Upper lobe of left lung (tissue), 6 donors: ENCODE data around the gene TLR10. TPM values are rescaled to one million over a fixed set of nuclear protein-coding genes. Genes with fewer than 3 reads are reported as not detected.
"Not testable (repeated sequence)": the region's sequence is repeated elsewhere in the genome, so short reads cannot be mapped to it uniquely, and the experiment has no call there.

ENCODE experiments used
- ATAC-seq, 2 donors: fragments of 200-7000 bp; cut with Tn5 transposase; one replicate each; pipeline ENCODE4 v1.9.1; 2022; ENCODE audit warnings: mild to moderate bottlenecking in 2 of 2, moderate library complexity in 2 of 2; ENCODE audit not compliant: low FRiP score in 2 of 2
- DNase-seq, 2 donors: peaks; one replicate each; pipeline ENCODE4 v3.0.0-alpha.2; 2019 to 2020
- H3K27ac ChIP-seq, 4 donors: fragments of 200-600 bp; sonication (generic); one replicate each; pipeline ENCODE4 v1.5.1; 2016 to 2019
- H3K27me3 ChIP-seq, 4 donors: fragments of 200-600 bp; sonication (generic); one replicate each; pipeline ENCODE4 v1.5.1; 2017 to 2019
- H3K36me3 ChIP-seq, 4 donors: fragments of 200-600 bp; sonication (generic); one replicate each; pipeline ENCODE4 v1.5.1; 2016 to 2019
- H3K4me1 ChIP-seq, 4 donors: fragments of 200-600 bp; sonication (generic); one replicate each; pipeline ENCODE4 v1.5.1; 2018 to 2019
- H3K4me3 ChIP-seq, 4 donors: fragments of 200-600 bp; sonication (generic); one replicate each; pipeline ENCODE4 v1.5.1; 2017 to 2019; ENCODE audit warnings: mild to moderate bottlenecking in 2 of 4, moderate library complexity in 1 of 4
- H3K9me3 ChIP-seq, 4 donors: fragments of 200-600 bp; sonication (generic); one replicate each; pipeline ENCODE4 v1.5.1; 2018 to 2019
- CTCF ChIP-seq, 6 experiments: fragments of 450-650 bp in 4 of 6; fragments of 200-600 bp in 2 of 6; sonication (generic) in 2 of 6; IDR thresholded peaks; one replicate each; pipeline ENCODE4 v1.5.1; 2016 to 2019; ENCODE audit warnings: antibody characterized with exemption in 6 of 6
- EP300 ChIP-seq, 4 donors: sonication (generic); formaldehyde crosslinking; IDR thresholded peaks; one replicate each; pipeline ENCODE4 v1.5.1; 2017; ENCODE audit warnings: antibody characterized with exemption in 4 of 4, control low read depth in 2 of 4
- POLR2A ChIP-seq, 4 donors: fragments of 450-650 bp; IDR thresholded peaks; one replicate each; pipeline ENCODE4 v1.5.1; 2016 to 2017; ENCODE audit warnings: antibody characterized with exemption in 4 of 4, mild to moderate bottlenecking in 2 of 4
- POLR2AphosphoS5 ChIP-seq, 2 donors: sonication (generic); formaldehyde crosslinking; IDR thresholded peaks; one replicate each; pipeline ENCODE4 v1.5.1; 2017; ENCODE audit warnings: antibody characterized with exemption in 2 of 2
- WGBS, 2 donors: methylation state at CpG; one replicate each; pipeline ENCODE4 v1.1.5; 2017 to 2018; 5-methylcytosine and 5-hydroxymethylcytosine counted together
- total RNA-seq, 6 donors: library from RNA; depleted of rRNA in 4 of 6; stranded (reverse); fragments of >200 nt in 4 of 6; gene quantifications; one replicate each; pipeline versions ENCODE4 v1.1.0 to v1.2.1, GENCODE V29; 2016 to 2021
- donor health status: DM: no; HTN: no; CAD: no; lungs with moderate emphysema.
- donor health status: DM: no; HTN: yes; CAD: no; lungs with severe emphysema.

The TLR10 gene
- total RNA-seq, 6 donors from 2014 or later: 0.61 to 1.0 (median 0.81) TPM; not detected in 2

- H3K4me1 ChIP-seq: no peaks in the 10 kb centered on the region
- TF ChIP-seq EP300 (IDR thresholded peaks at IDR 0.05) (no peak), POLR2AphosphoS5 (IDR thresholded peaks at IDR 0.05) (no peak), POLR2A (IDR thresholded peaks at IDR 0.05) (no peak), CTCF (IDR thresholded peaks at IDR 0.05) (no peak)
- H3K36me3 ChIP-seq: no peaks in the 10 kb centered on the region
- H3K27ac ChIP-seq: no peak overlapping the region
- ATAC-seq (no peak), DNase-seq (no peak)
- WGBS, 2 donors: 84 to 92% methylated on average over 2 of the region's 2 CpGs
- no peaks in the 10 kb centered on the region for H3K27me3 ChIP-seq
- no peaks in the 10 kb centered on the region for H3K9me3 ChIP-seq
- H3K4me3 ChIP-seq: no peak overlapping the region
These were observed 7.5 kb downstream of the TLR10 start for GRCh38 chr4:38775326-38775725.

GRCh38 chr4:38774181-38774955, 8.4 kb downstream of the TLR10 start:
- WGBS, 2 donors: 69 to 73% methylated on average over 8 of the region's 8 CpGs
- Histone ChIP-seq H3K4me1 (no peaks in the 10 kb centered on the region), H3K4me3 (no peak overlapping the region), H3K27ac (no peak overlapping the region), H3K27me3 (no peaks in the 10 kb centered on the region), H3K9me3 (no peaks in the 10 kb centered on the region), H3K36me3 (no peaks in the 10 kb centered on the region)
- no peak for DNase-seq
- TF ChIP-seq CTCF (IDR thresholded peaks at IDR 0.05) (no peak), POLR2AphosphoS5 (IDR thresholded peaks at IDR 0.05) (no peak), EP300 (IDR thresholded peaks at IDR 0.05) (no peak)
- ATAC-seq: no peak

GRCh38 chr4:38770281-38770680, 12.5 kb downstream of the TLR10 start:
- WGBS, 2 donors: 94 to 95% methylated on average over 2 of the region's 2 CpGs
- H3K9me3 ChIP-seq, H3K4me3 ChIP-seq, DNase-seq, H3K36me3 ChIP-seq, H3K4me1 ChIP-seq, H3K27ac ChIP-seq, H3K27me3 ChIP-seq, ATAC-seq: not testable (repeated sequence)

DNA sequence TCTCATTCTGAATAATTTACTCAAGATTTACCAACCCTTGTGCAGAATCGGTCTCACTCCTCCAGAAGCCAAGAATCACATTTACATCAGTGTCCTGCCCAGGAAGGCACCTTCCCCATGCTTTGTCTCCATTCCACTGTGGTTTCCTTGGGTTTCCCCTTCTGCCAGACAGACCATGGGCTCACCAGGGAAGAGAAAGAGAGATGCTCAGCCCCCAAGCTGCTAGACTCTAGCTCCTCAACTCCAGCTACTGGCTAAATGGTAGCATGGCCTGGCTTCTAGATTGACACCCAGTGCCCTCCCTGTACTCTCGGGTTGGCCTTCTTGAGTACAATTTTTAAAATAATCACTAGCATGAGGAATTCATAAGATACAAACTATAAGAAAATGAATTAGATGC, 12.9 kb downstream of the TLR10 start:
- Histone ChIP-seq H3K4me3 (no peak overlapping the region), H3K27me3 (no peaks in the 10 kb centered on the region), H3K4me1 (no peaks in the 10 kb centered on the region), H3K9me3 (no peaks in the 10 kb centered on the region), H3K36me3 (no peaks in the 10 kb centered on the region), H3K27ac (no peak overlapping the region)
- TF ChIP-seq POLR2AphosphoS5 (IDR thresholded peaks at IDR 0.05) (no peak), CTCF (IDR thresholded peaks at IDR 0.05) (no peak), EP300 (IDR thresholded peaks at IDR 0.05) (no peak), POLR2A (IDR thresholded peaks at IDR 0.05) (no peak)
- no peak for ATAC-seq
- no peak for DNase-seq
- WGBS, 2 donors: 90 to 92% methylated on average over 2 of the region's 2 CpGs

DNA sequence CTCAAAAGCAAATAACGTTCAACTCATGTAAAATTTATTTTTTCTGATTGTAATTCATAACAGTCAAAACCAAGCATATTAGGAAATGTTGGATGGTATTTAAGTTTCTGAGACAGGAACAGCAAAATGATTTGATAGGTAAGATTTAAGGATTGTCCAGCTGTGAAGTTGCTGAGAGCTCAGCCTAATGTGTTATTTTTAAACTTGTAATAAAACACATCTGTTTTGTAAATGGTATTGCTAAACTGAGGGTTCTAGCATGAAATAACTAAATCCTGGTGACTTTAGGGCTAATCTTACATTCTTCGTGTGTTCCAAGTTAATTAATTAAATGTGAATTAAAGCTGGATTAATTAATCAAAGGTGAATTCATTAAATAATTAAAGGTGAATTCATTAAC, 13.3 kb downstream of the TLR10 start:
- DNase-seq (no peak), ATAC-seq (no peak)
- H3K4me1 ChIP-seq: no peaks in the 10 kb centered on the region
- H3K27me3 ChIP-seq: no peaks in the 10 kb centered on the region
- H3K36me3 ChIP-seq: no peaks in the 10 kb centered on the region
- H3K27ac ChIP-seq: no peak overlapping the region
- WGBS, 2 donors: 44 to 52% methylated on average over 2 of the region's 2 CpGs
- TF ChIP-seq POLR2A (IDR thresholded peaks at IDR 0.05): no peak
- TF ChIP-seq CTCF (IDR thresholded peaks at IDR 0.05): no peak
- H3K4me3 ChIP-seq: no peak overlapping the region
- H3K9me3 ChIP-seq: no peaks in the 10 kb centered on the region
